ENCODE results near the gene ATP2A1.
"Not testable (repeated sequence)": the region's sequence is repeated elsewhere in the genome, so short reads cannot be mapped to it uniquely, and the experiment has no call there.

ATP2A1 gene

GRCh38 chr16:28881565-28881964, 3.3 kb downstream of the ATP2A1 start:
- not testable (repeated sequence) for DNase-seq (ENCODE audit: low spot score)

GRCh38 chr16:28882551-28883160, 4.4 kb downstream of the ATP2A1 start:
- DNase-seq (ENCODE audit: low spot score) = no peak

- DNase-seq (ENCODE audit: low spot score) = no peak
Measured at GRCh38 chr16:28883221-28883996, 5.1 kb downstream of the ATP2A1 start.

- DNase-seq (ENCODE audit: low spot score) = no peak
Measured at GRCh38 chr16:28884045-28884444, 5.8 kb downstream of the ATP2A1 start.

- no peak for DNase-seq (ENCODE audit: low spot score)
Measured at GRCh38 chr16:28886945-28887344, 8.7 kb downstream of the ATP2A1 start.

GRCh38 chr16:28890355-28890754, 12.1 kb downstream of the ATP2A1 start:
- not testable (repeated sequence) for DNase-seq (ENCODE audit: low spot score)

GRCh38 chr16:28891964-28892890, 13.9 kb downstream of the ATP2A1 start:
- DNase-seq (ENCODE audit: low spot score) = no peak

- DNase-seq (ENCODE audit: low spot score) = no peak
Measured at GRCh38 chr16:28893291-28893690, 15.0 kb downstream of the ATP2A1 start.

- DNase-seq (ENCODE audit: low spot score) = no peak
Measured at GRCh38 chr16:28895609-28896008, 17.3 kb downstream of the ATP2A1 start.

GRCh38 chr16:28897826-28898225, 19.5 kb downstream of the ATP2A1 start:
- no peak for DNase-seq (ENCODE audit: low spot score)

GRCh38 chr16:28898266-28898665, 20.0 kb downstream of the ATP2A1 start:
- no peak for DNase-seq (ENCODE audit: low spot score)

- DNase-seq (ENCODE audit: low spot score) = no peak
Measured at GRCh38 chr16:28898942-28899341, 20.7 kb downstream of the ATP2A1 start.

GRCh38 chr16:28899882-28900590, 21.7 kb downstream of the ATP2A1 start:
- no peak for DNase-seq (ENCODE audit: low spot score)

GRCh38 chr16:28900601-28901000, 22.3 kb downstream of the ATP2A1 start:
- DNase-seq (ENCODE audit: low spot score) = no peak

- no peak for DNase-seq (ENCODE audit: low spot score)
Measured at GRCh38 chr16:28901862-28902261, 23.6 kb downstream of the ATP2A1 start.

GRCh38 chr16:28902909-28903308, 24.6 kb downstream of the ATP2A1 start:
- DNase-seq (ENCODE audit: low spot score) = no peak

GRCh38 chr16:28903344-28904042, 25.2 kb downstream of the ATP2A1 start:
- no peak for DNase-seq (ENCODE audit: low spot score)

- no peak for DNase-seq (ENCODE audit: low spot score)
Measured at GRCh38 chr16:28904363-28904762, 26.1 kb downstream of the ATP2A1 start.

- no peak for DNase-seq (ENCODE audit: low spot score)
Measured at GRCh38 chr16:28904828-28905227, 26.5 kb downstream of the ATP2A1 start.

- no peak for DNase-seq (ENCODE audit: low spot score)
Measured at GRCh38 chr16:28905229-28905754, 27.0 kb downstream of the ATP2A1 start.

GRCh38 chr16:28905800-28906372, 27.6 kb downstream of the ATP2A1 start:
- no peak for DNase-seq (ENCODE audit: low spot score)
